NCI-H82 treated with DMSO at 0.1 percent for 48 hours (cell line): ENCODE data around the gene MRPL19.
A peak's percentile ranks its signal among the peaks of the same experiment; 100 is the strongest.
"Not testable (repeated sequence)": the region's sequence is repeated elsewhere in the genome, so short reads cannot be mapped to it uniquely, and the experiment has no call there.

Experiments used
- DNase-seq: peaks from one replicate; lab custom pipeline; 2025; ENCODE audit not compliant: unreplicated experiment; lab: John Stamatoyannopoulos, UW

The MRPL19 gene

DNA sequence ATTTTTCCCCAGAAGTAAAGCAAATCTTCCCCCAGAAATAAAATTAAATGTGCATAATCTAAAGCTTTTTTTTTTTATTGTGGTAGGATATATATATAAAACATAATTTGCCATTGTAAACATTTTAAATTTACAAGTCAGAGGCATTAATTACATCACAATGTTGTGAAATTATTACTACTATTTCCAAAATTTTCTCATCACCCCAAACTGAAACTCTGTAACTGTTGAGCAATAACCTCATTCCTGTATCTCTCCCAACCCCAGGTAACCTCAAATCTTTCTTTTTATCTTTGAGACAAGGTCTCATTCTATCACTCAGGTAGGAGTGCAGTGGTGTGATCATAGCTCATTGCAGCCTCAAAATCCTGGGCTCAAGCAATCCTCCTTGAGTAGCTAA lies 11.2 kb downstream of the MRPL19 start:
- DNase-seq = no peak

DNA sequence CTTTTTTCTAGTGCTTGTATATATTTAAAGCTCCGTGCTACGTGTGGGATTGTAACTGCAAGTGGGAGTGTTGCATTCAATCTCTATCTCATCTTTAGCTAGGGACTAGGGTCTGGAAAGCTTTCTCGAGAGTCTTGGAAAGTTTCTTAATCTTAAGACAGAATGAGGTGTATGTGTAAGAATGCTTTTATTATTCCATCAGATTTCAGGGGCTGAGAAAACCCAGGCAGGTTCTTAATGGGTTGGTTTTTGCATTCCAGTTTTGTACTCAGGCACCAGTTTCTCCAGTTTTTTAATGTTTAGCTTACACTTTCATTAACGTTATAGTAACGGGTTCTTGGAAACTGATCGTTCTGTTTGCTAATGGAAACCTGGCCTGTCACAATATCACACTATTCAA lies 20.3 kb downstream of the MRPL19 start:
- no peak for DNase-seq

DNA sequence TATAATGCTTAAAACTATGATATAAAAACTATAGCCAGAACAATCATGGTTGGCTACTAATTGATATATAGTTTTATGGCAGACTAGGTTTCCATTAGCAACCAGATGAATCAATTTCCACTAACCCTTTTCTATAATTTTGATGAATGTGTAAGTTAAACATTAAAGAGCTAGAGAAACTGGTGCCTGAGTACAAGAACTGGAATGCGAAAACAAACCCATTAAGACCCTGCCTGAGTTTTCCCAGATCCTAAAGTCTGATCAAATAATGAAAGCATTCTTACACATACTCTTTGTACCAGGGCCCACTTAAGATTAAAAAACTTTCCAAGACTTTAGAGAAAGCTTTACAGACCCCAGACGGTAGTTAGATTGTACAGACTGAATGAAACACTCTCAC lies 21.3 kb downstream of the MRPL19 start:
- no peak for DNase-seq

DNA sequence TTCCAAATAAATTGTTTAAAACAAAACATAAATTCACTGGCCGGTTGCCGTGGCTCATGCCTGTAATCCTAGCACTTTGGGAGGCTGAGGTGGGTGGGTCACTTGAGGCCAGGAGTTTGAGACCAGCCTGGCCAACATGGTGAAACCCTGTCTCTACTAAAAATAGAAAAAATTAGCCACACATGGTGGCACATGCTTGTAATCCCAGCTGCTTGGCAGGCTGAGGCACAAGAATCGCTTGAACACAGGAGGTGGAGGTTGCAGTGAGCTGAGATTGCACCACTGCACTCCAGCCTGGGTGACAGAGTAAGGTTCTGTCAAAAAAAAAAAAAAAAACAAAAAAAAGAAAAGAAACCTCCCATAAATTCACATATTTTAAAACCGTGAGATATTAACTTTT lies 28.8 kb downstream of the MRPL19 start:
- DNase-seq = not testable (repeated sequence)

DNA sequence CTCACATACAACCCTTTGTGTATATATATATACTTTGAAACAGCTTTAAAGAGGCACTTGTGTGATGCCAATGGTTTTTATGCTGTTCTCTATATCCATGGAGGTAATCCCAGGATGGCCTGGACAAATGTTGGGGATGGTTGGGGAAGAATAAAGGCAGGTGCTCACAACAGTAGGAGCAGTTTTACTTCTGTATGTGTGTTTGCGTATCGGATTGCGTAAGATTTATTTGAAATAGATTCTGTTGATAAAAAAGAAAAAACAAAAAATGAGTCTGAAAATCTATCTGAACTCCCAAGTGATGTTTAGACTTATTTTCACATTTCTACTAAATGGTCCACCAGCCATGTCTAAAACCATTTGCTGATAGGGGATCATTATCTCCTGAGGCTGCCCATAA lies 29.3 kb downstream of the MRPL19 start:
- DNase-seq = no peak

DNA sequence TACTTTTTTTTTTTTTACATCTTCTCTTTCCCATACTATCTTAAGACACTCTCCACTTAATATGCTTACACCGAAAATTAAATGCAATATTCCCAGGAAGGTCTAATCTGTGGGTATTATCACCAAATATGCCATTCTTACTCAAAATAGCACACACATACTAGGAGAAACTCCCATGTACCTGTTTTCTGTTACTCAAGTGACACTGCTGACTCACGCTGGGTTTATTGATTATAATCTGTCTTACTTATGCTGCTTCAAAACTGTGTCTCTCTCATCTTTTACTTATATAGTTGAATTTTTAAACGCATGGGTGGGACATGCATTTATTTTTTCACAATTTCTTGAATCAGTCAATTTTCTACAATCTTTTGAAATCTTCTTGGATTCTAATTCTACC lies 29.9 kb downstream of the MRPL19 start:
- DNase-seq = no peak

DNA sequence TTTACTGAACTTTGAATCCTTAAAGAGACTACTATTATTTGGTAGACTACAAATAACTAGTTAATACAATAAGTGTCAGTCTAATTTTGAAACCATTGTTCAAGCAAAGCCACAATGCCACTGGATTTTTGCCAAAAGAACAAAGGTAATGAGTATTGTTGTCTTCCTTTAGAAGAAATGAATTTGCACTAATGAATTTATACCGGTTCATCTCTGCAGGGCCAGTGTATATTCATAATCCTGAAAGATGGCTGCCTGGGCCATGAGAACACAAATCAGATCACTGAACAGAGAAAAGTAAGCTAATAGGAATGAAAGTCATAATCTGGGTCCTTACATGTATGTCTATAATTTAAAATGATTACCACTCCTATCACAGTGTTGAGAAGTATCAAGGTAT lies 33.0 kb downstream of the MRPL19 start:
- DNase-seq = no peak

DNA sequence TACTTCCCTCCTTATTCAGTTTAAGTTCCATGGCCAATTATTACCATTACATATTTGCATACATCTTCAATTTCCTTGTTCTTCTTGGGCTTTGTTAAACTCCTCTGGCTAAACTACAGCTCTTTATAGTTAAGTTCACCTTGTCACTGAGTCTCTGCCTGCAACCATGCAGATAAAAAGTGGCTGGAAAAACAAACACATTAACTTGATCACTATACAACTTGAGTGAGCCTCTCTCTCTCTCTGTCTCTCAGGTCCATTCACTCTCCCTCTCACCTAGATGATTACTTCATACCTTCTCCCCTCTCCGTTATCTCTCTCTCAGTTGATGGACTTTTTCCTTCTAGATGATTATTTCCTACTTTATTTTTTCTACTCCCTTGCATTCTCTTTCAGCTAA lies 33.8 kb downstream of the MRPL19 start:
- DNase-seq = no peak

DNA sequence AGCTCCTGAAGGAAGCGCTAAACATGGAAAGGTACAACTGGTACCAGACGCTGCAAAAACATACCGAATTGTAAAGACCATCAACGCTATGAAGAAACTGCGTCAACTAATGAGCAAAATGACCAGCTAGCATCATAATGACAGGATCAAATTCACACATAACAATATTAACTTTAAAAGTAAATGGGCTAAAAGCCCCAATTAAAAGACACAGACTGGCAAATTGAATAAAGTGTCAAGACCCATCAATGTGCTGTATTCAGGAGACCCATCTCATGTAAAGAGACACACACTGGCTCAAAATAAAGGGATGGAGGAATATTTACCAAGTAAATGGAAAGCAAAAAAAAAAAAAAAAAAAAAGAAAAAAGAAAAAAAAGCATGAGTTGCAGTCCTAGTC lies 36.8 kb downstream of the MRPL19 start:
- DNase-seq = not testable (repeated sequence)

DNA sequence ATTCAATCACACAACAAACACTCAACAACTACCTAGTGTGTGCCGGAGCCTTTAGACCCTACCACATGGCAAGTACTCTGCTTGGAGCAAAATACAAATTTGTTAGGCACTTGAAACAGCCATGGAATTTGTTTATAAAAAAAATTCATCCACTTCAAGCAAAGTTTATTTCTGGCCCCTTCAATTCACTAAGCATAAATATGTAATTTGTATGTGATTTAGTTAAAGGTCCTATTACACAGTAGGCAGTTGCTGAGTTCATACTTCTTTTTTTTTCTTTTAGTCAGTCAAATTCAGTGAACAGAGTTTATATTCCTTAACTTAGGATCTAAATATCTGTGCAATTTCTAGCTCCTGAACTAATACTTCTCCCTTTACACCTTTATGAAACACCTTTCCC lies 41.6 kb downstream of the MRPL19 start:
- DNase-seq = no peak

DNA sequence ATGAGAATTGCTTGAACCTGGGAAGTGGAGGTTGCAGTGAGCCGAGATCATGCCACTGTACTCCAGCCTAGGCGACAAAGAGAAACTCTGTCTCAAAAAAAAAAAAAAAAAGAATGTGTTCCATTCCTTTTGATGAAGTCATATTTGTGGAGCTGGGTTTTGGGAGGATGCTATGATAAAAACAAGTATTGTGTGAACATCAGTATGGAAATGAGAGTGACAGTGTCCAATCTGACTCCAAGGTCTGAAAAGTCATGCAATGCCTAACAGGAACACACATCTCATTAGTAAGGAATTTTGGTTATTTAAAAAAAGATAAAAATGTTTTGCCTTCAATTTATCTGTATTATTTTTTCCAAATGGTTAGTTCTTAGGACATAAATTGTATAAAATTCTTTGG lies 52.3 kb downstream of the MRPL19 start:
- no peak for DNase-seq

DNA sequence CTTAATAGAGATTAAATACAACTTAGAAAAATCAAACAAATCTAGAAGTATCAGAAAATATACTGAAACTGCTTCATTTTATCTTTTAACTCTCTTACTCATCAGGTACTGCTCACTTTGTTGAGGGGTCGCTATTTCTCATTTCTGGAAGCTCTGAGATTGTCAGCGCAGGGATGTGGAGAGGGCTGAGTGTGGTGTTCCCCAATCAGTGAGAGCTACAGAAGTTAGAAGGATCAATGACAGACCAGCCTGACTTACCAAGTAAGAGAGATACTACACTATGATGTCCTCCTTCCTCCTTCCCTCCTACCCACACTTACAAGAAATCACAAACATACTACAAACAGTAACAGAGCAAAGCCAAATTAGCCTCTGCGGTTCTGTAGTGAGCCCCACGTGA lies 56.0 kb downstream of the MRPL19 start:
- DNase-seq = no peak

DNA sequence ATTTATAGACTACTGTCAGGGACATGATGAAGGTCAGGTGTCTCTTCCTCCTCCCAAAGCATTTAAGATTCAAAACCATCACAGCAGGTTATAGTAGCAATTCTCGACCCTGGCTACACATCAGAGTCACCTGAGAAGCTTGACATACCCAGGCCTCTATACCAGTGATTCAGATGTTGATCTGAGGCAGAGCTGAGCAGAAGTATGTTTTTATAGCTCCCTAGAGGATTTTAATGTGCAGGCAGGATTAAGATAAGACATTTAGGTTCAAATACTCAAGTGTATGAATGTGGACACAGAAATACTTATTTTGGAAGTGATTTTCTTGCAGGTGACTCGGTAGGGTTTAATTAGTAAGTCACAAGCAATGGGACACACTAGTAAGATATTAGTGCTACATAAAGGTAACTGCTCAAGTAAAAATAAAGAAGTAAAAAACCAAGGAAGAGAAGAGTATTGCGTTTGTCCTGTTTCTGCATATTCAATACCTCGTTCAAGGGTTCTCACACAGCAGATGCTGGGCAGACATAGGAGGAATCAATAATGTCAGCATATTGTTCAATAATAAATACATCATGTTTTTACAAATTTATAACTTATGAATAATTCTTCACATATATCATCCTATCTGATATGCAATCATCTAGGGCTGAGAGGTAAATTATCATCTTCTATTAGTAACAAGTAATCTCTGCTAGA lies 57.2 kb downstream of the MRPL19 start:
- no peak for DNase-seq

DNA sequence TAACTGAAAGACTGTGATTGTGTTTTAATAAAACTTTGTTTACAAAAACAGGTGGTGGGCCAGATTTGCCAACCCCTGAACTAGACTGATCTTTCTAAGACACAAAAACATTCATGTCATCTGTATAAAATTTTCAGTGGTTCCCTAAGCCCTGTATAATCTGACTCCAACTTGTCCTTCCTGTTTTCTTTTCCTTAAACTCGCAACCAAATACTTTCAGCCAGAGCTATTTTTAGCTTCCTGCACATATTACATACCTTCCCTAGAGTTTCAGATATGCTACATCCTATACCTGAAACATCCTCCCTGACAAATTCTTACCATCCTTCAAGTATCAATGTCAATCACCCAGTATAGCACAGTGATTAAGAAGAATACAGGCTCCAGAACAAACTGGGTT lies 59.3 kb downstream of the MRPL19 start:
- no peak for DNase-seq

DNA sequence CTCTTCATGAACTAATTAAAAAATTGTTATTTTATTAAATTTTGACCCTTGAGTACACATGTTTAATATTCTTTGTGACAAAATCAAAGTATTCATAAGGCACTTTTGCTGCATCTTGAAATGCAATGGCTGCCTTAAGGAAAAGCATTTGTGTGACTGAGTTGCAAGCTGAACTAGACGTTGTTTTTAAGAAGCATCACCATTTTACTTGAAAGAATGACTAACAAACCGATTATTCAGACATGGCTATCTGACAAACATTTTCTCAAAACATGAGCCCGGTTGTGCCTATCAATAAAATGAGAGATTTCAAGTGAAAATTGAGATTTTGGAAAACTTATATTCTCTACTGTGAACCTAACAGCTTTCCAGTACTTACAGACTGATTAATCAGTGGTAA lies 61.3 kb downstream of the MRPL19 start:
- no peak for DNase-seq

DNA sequence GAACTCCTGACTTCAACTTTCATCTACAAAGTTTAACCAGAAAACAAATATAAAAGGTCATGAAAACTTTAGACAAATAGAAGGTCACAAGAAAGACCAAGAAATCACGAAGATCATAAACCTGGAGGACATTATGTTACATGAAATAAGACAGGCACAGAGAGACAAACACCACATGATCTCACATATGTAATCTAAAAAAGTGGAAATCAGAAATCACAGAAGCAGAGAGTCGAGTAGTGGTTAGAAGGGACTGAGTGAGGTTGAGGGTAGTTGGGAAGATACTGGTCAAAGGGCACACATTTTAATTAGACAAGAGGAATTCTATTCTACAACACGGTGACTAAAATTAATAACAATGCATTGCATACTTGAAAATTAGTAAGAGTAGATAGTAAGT lies 62.7 kb downstream of the MRPL19 start:
- no peak for DNase-seq

DNA sequence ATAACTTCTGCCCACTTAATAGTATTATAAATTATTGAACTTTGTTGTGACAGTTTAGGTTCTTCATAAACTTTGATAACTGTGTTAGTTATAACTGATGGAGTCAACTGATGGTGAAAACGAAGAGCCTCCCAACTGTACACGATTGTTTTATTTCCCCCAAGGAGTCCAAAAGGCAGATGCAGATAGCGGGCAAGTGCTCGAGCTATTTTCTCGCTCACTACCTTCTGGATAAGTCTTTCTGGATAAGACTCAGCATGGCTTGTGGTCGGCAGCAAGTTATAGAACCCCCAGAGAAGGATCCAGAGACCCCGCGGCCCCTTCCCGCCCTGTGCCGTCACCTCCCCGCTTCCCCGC lies 63.6 kb downstream of the MRPL19 start:
- DNase-seq = no peak

DNA sequence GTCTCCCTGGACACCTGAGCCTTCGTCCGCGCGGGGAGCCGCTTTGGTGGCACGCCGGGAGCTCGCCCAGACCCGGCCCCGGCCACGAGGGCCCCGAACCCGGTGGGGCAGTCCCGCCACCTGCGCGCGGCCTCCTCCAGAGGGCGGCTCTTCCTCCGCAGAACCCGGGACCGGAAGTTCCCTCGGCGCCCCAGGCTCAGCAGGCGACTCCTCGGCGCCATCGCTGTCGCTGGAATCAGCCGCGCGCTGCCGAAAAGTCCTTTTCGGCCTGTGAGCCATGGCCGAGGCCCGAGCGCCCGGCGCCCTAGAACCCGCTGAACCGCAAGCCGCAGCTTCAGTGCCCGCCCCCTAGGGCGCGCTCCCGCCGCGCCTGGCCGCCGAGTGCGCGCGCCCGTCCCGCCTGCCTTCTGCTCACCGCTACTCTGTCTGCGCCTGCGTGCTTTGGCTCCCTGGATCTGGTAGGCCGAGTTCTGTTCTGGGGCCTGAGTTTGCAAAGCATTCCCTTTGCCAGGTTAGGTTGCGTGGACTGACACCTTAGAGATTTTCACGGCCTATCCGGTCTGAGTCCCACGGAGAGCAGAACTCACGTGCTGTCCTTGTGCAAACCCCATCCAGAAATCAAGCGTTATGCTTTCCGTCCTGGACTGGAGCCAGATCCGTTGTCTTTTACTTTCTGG lies 64.1 kb downstream of the MRPL19 start, which contains the start of gene GCFC2:
Gene GCFC2 (minus strand): TSS at position 339 of the 677 bp plus-strand sequence. CDS start 60 bp downstream, at position 279.
- peak; percentile 71 for DNase-seq

DNA sequence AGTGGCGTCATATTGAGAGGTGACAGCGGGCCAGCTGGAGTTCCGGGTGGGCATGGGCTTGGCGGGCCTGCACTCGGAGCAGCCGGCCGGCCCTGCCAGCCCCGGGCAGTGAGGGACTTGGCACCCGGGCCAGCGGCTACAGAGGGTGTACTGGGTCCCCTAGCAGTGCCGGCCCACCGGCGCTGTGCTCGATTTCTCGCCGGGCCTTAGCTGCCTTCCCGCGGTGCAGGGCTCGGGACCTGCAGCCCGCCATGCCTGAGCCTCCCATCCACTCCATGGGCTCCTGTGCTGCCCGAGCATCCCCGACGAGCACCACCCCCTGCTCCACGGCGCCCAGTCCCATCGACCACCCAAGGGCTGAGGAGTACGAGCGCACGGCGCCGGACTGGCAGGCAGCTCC lies 65.0 kb downstream of the MRPL19 start:
- not testable (repeated sequence) for DNase-seq

DNA sequence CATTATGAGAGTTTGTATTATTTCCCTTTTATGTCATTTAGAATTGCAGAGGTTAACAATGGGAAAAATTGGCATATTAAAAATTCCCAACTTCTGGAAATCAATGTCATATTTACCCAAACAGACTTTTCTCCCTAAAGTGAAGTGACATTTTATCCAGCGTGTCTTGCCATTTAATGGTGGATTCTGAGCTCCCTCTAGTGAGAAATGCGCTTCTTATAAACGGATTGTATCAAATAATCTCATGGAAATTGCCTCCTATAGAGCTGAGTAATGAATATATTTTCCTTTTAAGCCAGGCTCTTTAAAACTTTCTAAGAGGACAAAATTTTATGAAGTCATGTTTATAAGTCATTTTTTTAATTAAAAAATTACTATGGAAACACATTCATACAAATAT lies 69.8 kb downstream of the MRPL19 start:
- no peak for DNase-seq

DNA sequence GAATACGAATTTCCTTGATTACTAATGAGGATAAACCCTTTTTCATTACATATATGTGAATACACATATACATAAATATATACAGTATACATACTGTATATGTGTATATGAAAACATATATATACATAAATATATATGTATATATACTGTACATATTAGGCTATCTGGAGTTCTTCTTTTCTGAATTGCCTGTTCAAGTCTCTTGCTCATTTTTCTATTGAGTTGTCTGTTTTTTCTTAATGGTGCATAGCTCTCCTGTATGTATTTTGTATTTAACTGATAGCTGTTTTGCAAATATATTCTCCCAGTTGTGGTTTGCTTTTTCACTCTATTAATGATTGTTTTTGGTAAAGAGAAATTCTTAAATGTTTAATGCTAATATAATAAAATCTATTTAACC lies 73.0 kb downstream of the MRPL19 start:
- DNase-seq = no peak

DNA sequence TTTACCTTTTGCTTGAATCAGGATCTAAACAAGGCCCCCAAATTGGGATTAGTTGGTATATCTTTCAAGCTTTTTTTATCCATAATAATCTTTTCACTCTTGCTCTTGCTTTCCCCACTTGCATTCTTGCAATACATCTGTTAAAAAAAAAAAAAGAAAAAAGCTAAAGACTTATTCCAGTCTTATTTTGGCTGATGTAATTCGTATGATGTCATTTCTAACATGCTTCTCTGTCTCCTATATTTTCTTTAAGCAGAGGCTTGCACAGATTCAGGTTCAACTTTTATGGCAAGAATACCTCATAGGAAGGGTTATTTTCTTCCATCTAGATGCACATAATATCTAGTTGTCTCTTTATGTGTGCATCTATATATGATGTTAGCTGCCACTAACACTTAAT lies 73.9 kb downstream of the MRPL19 start:
- DNase-seq = no peak

DNA sequence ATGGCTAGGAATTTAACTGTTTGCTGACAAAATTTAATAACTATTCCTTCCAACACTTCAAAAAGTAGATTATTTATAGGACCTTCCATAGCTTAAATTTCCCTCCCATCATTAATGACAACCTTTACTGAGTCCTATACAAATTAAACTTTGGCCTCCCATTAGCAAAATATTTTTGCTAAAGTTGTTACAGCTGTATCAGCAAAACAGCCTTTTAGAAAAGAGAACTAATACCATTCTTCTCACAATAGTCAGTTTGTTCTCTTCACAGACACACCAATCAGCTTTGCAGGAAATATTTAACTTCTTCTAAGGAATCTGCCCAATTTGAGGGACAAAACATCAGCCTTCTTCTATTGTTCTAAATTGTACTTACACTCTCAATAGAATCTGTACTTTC lies 76.1 kb downstream of the MRPL19 start:
- DNase-seq = no peak
